Psoas muscle (tissue), 8 donors: ENCODE measurements around the gene KCTD7. TPM values are rescaled to one million over a fixed set of nuclear protein-coding genes. Genes with fewer than 3 reads are reported as not detected.
"Not testable (repeated sequence)": the region's sequence is repeated elsewhere in the genome, so short reads cannot be mapped to it uniquely, and the experiment has no call there.

Experiments
- ATAC-seq, 4 donors: fragments of 200-7000 bp; cut with Tn5 transposase; one replicate each; pipeline ENCODE4 v1.9.1; 2020; ENCODE audit warnings: moderate library complexity in 3 of 4, mild to moderate bottlenecking in 2 of 4
- DNase-seq, 2 donors: peaks; one replicate each; pipeline ENCODE4 v3.0.0-alpha.2; 2020
- H3K27ac ChIP-seq: fragments of 200-600 bp; one replicate; pipeline ENCODE4 v1.8.0; 2022
- H3K27me3 ChIP-seq, 3 donors: fragments of 200-600 bp in 1 of 3; one replicate each; pipeline versions ENCODE4 v1.6.1 to v1.8.0; 2013 to 2022; ENCODE audit warnings: low read length in 2 of 3, mild to moderate bottlenecking in 2 of 3, moderate library complexity in 1 of 3; ENCODE audit not compliant: insufficient read depth in 3 of 3
- H3K36me3 ChIP-seq, 2 donors: fragments of 200-600 bp in 1 of 2; one replicate each; pipeline versions ENCODE4 v1.6.1 to v1.8.0; 2013 to 2022; ENCODE audit warnings: low read depth in 1 of 2, mild to moderate bottlenecking in 1 of 2, moderate library complexity in 1 of 2; ENCODE audit not compliant: insufficient read depth in 1 of 2
- H3K4me1 ChIP-seq: fragments of 200-600 bp; one replicate; pipeline ENCODE4 v1.8.0; 2022
- H3K4me3 ChIP-seq: fragments of 200-600 bp; one replicate; pipeline ENCODE4 v1.8.0; 2022; ENCODE audit warnings: mild to moderate bottlenecking
- H3K9me3 ChIP-seq: fragments of 200-600 bp; one replicate; pipeline ENCODE4 v1.8.0; 2022
- CTCF ChIP-seq: fragments of 200-600 bp; IDR thresholded peaks from one replicate; pipeline ENCODE4 v1.8.0; 2022; ENCODE audit warnings: antibody characterized with exemption
- WGBS, 3 donors: extraction: QIAGEN DNeasy Blood & Tissue Kit; methylation state at CpG; one replicate each; pipeline versions ENCODE4 v1.1.6 to v1.1.7; 2013; 5-methylcytosine and 5-hydroxymethylcytosine counted together
- intact Hi-C, 2 donors: fragments of 100-400 bp; cut with DNase I; formaldehyde crosslinking; loops; one replicate each; pipeline versions ENCODE4 v1.11.0 to v1.14.2; 2022
- long read RNA-seq, 2 donors: library from polyadenylated mRNA; unstranded; transcript quantifications; one replicate each; pipeline ENCODE4 v2.0.0, GENCODE V29; 2021
- polyA plus RNA-seq, 3 donors: library from polyadenylated mRNA; stranded (reverse); fragments of 200-250 nt; gene quantifications; one replicate each; pipeline ENCODE4 v1.2.3, GENCODE V29; 2013
- total RNA-seq, 4 donors: library from RNA; stranded (reverse); fragmentation: NEBNext Ultra II Directional in 2 of 4; extraction: Animal tissue kit (Norgen Biotek cat#: 25700) in 2 of 4; gene quantifications; one replicate each; pipeline versions ENCODE4 v1.2.1 to v1.2.4, GENCODE V29; 2021 to 2023
- donor health status: healthy with polysubstance abuse.
- donor health status: DM: no; HTN: no; CAD: no; lungs with moderate emphysema.
- donor health status: Bipolar disorder and iron deficiency.
- donor health status: healthy.
- donor health status: DM: yes; HTN: yes; CAD: no.
- donor health status: DM: no; HTN: no; CAD: no.
- donor health status: DM: no; HTN: no; CAD: no.
- donor health status: DM: yes; HTN: yes; CAD: no.

Gene KCTD7
- 1 to 10 TPM; 2.6 to 7.8 (median 4.0) TPM for total RNA-seq
- polyA plus RNA-seq: 1 to 10 TPM; 2.2 to 9.8 (median 8.4) TPM
- long read RNA-seq, donor 1: 0 reads
- long read RNA-seq, donor 2: 0 reads

GRCh38 chr7:66628361-66629221 lies at the start of gene KCTD7:
KCTD7 (plus strand) TSS chr7:66628881; CDS start chr7:66629065, 184 bp downstream.
- DNase-seq (peak; percentile 99 to 100), ATAC-seq (peak; percentile 92 to 97 (median 96))
- 0% methylated on average over 47 to 93 of the region's 93 CpGs for WGBS, 3 donors
- intact Hi-C loops: loop anchor here (2.0 to 5.0 kb wide), 4 partner anchors 36 to 71 kb away; no protein-coding TSS in a partner anchor
- Histone ChIP-seq H3K4me1 (peaks cover 5% of the 10 kb centered on the region), H3K36me3 (peaks cover 0 to 6% of the 10 kb centered on the region in 2 donors), H3K27ac (peak within 1 kb of the TSS; percentile 96), H3K9me3 (no peaks in the 10 kb centered on the region), H3K4me3 (peak within 1 kb of the TSS; percentile 87), H3K27me3 (no peaks in the 10 kb centered on the region)
- no peak for TF ChIP-seq CTCF

- H3K36me3 ChIP-seq: peaks cover 4 to 34% of the 10 kb centered on the region in 2 donors
- H3K27ac ChIP-seq, H3K27me3 ChIP-seq, ATAC-seq, DNase-seq, intact Hi-C loops, H3K9me3 ChIP-seq, H3K4me3 ChIP-seq: not testable (repeated sequence)
- peaks cover 27% of the 10 kb centered on the region for H3K4me1 ChIP-seq
- WGBS, 3 donors: 73 to 79% (median 78%) methylated on average over 1 of the region's 1 CpG
These were observed 48.3 kb upstream of the KCTD7 start for GRCh38 chr7:66580380-66580779.

- 63 to 87% (median 72%) methylated on average over 4 of the region's 4 CpGs for WGBS, 3 donors
- DNase-seq, H3K9me3 ChIP-seq, intact Hi-C loops, H3K27me3 ChIP-seq, H3K4me3 ChIP-seq: not testable (repeated sequence)
- Histone ChIP-seq H3K4me1 (peaks cover 43% of the 10 kb centered on the region), H3K27ac (peak overlapping the region; percentile 21), H3K36me3 (peaks cover 4 to 27% of the 10 kb centered on the region in 2 donors)
- peak in 2 of 4 donors; percentile 42 to 47 for ATAC-seq
These were observed 45.7 kb upstream of the KCTD7 start for GRCh38 chr7:66582816-66583489.

GRCh38 chr7:66583490-66584110 lies 45.1 kb upstream of the KCTD7 start:
- Histone ChIP-seq H3K27me3 (no peaks in the 10 kb centered on the region), H3K27ac (no peak overlapping the region), H3K4me3 (no peak overlapping the region), H3K9me3 (no peaks in the 10 kb centered on the region), H3K4me1 (peaks cover 49% of the 10 kb centered on the region), H3K36me3 (peaks cover 4 to 27% of the 10 kb centered on the region in 2 donors)
- 93 to 94% (median 93%) methylated on average over 2 of the region's 2 CpGs for WGBS, 3 donors
- intact Hi-C loops: no loop called here
- DNase-seq: no peak
- ATAC-seq: no peak
- TF ChIP-seq CTCF: no peak

- peaks cover 4 to 27% of the 10 kb centered on the region in 2 donors for H3K36me3 ChIP-seq
- ATAC-seq (no peak), DNase-seq (no peak)
- no peak overlapping the region for H3K27ac ChIP-seq
- peaks cover 70% of the 10 kb centered on the region for H3K4me1 ChIP-seq
- intact Hi-C loops: no loop called here
- no peak overlapping the region for H3K4me3 ChIP-seq
- 90 to 96% (median 90%) methylated on average over 1 of the region's 1 CpG for WGBS, 3 donors
- H3K27me3 ChIP-seq: no peaks in the 10 kb centered on the region
- no peaks in the 10 kb centered on the region for H3K9me3 ChIP-seq
- no peak for TF ChIP-seq CTCF
These were observed 42.5 kb upstream of the KCTD7 start for GRCh38 chr7:66586181-66586580.

GRCh38 chr7:66588226-66588625 lies 40.5 kb upstream of the KCTD7 start:
- ATAC-seq, intact Hi-C loops, H3K4me3 ChIP-seq, H3K27me3 ChIP-seq, H3K9me3 ChIP-seq, DNase-seq: not testable (repeated sequence)
- 80 to 95% (median 87%) methylated on average over 1 of the region's 1 CpG for WGBS, 3 donors
- H3K36me3 ChIP-seq: peaks cover 4 to 14% of the 10 kb centered on the region in 2 donors
- peaks cover 62% of the 10 kb centered on the region for H3K4me1 ChIP-seq
- H3K27ac ChIP-seq: peak overlapping the region; percentile 68

GRCh38 chr7:66588856-66589570 lies 39.7 kb upstream of the KCTD7 start:
- H3K27ac ChIP-seq: peak overlapping the region; percentile 68
- DNase-seq, intact Hi-C loops, H3K4me3 ChIP-seq, H3K27me3 ChIP-seq, H3K9me3 ChIP-seq, H3K36me3 ChIP-seq: not testable (repeated sequence)
- ATAC-seq: peak; percentile 10 to 30 (median 23)
- peaks cover 56% of the 10 kb centered on the region for H3K4me1 ChIP-seq
- WGBS, 3 donors: 63 to 67% (median 65%) methylated on average over 5 of the region's 5 CpGs
